ENCODE measurements around the gene ASIC3. TPM values are rescaled to one million over a fixed set of nuclear protein-coding genes. Genes with fewer than 3 reads are reported as not detected.

ASIC3 gene
- total RNA-seq, 4 donors from 2014 or later, result 2.6 to 4.3 (median 3.1) TPM

DNA sequence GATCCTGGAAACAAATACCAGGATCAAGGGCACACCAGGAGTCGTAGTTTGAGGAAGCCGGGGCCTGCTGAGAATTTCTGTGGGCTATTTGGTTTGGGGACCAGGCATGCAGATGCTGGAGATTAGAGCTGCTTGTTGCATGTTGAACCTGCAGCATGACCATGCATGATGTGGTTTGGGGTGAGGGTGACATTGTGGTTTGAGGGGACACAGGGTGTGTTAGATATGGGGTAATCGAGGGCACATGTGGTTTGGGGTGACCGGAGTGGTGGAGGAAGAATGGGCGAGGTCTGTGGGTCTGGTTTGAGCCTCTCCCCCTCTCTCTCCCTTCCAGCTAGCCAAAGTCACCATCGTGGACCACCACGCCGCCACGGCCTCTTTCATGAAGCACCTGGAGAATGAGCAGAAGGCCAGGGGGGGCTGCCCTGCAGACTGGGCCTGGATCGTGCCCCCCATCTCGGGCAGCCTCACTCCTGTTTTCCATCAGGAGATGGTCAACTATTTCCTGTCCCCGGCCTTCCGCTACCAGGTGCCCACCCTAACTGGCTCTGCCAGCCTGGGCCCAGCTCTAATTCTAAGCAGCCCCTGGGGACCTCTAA, 47.3 kb upstream of the ASIC3 start:
- no peak for DNase-seq
- in situ Hi-C loops (cut with MboI; ENCODE audit: low pct_ligation_motif_present in 1 of 4, low pct_unique_long_range_greater_than_20kb in 1 of 4, low sequenced_read_pairs in 3 of 4) (no loop called here), intact Hi-C loops (cut with DNase I; ENCODE audit: low total_unique reads) (no loop called here)
- Histone ChIP-seq H3K27ac (no peak overlapping the region), H3K4me1 (peaks cover 0 to 5% (median 2%) of the 10 kb centered on the region in 4 donors), H3K36me3 (no peaks in the 10 kb centered on the region), H3K27me3 (peaks cover 7% of the 10 kb centered on the region), H3K4me3 (no peak overlapping the region), H3K9me3 (no peaks in the 10 kb centered on the region)
- TF ChIP-seq EP300 (IDR thresholded peaks at IDR 0.05; ENCODE audit: low read depth), result no peak
- no peak for TF ChIP-seq POLR2A (IDR thresholded peaks at IDR 0.05)
- TF ChIP-seq POLR2AphosphoS5 (IDR thresholded peaks at IDR 0.05), result no peak
- TF ChIP-seq, protein P1, sequence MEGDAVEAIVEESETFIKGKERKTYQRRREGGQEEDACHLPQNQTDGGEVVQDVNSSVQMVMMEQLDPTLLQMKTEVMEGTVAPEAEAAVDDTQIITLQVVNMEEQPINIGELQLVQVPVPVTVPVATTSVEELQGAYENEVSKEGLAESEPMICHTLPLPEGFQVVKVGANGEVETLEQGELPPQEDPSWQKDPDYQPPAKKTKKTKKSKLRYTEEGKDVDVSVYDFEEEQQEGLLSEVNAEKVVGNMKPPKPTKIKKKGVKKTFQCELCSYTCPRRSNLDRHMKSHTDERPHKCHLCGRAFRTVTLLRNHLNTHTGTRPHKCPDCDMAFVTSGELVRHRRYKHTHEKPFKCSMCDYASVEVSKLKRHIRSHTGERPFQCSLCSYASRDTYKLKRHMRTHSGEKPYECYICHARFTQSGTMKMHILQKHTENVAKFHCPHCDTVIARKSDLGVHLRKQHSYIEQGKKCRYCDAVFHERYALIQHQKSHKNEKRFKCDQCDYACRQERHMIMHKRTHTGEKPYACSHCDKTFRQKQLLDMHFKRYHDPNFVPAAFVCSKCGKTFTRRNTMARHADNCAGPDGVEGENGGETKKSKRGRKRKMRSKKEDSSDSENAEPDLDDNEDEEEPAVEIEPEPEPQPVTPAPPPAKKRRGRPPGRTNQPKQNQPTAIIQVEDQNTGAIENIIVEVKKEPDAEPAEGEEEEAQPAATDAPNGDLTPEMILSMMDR (IDR thresholded peaks at IDR 0.05), result no peak
- WGBS, 2 donors (ENCODE audit: low coverage in 1 of 2), result 85% methylated on average over 13 of the region's 13 CpGs; no CpG with 5 or more reads in 1 of the 2 donors

DNA sequence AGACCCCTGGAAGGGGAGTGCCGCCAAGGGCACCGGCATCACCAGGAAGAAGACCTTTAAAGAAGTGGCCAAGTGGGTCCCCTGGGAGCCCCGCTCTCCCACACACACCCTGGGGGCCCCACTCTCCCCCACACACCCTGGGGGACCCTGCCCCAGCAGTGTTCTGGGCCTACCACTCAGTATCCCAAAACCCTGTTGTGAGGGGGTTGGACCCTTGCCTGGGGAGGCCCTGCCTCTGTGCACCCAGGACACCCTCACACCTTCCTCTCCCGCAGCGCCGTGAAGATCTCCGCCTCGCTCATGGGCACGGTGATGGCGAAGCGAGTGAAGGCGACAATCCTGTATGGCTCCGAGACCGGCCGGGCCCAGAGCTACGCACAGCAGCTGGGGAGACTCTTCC, 46.8 kb upstream of the ASIC3 start:
- H3K36me3 ChIP-seq, result no peaks in the 10 kb centered on the region
- TF ChIP-seq POLR2A (IDR thresholded peaks at IDR 0.05), result no peak
- TF ChIP-seq, protein P1 (IDR thresholded peaks at IDR 0.05), result no peak
- no peak for TF ChIP-seq POLR2AphosphoS5 (IDR thresholded peaks at IDR 0.05)
- no peak for TF ChIP-seq EP300 (IDR thresholded peaks at IDR 0.05; ENCODE audit: low read depth)
- H3K4me1 ChIP-seq, result peaks cover 0 to 5% (median 2%) of the 10 kb centered on the region in 4 donors
- DNase-seq, result no peak
- H3K27me3 ChIP-seq, result peaks cover 6% of the 10 kb centered on the region
- H3K4me3 ChIP-seq, result no peak overlapping the region
- no peak overlapping the region for H3K27ac ChIP-seq
- no peaks in the 10 kb centered on the region for H3K9me3 ChIP-seq
- 99 to 100% methylated on average over 1 to 11 of the region's 16 CpGs for WGBS, 2 donors (ENCODE audit: low coverage in 1 of 2)
- intact Hi-C loops (cut with DNase I; ENCODE audit: low total_unique reads), result no loop called here
- in situ Hi-C loops (cut with MboI; ENCODE audit: low pct_ligation_motif_present in 1 of 4, low pct_unique_long_range_greater_than_20kb in 1 of 4, low sequenced_read_pairs in 3 of 4), result no loop called here

- DNase-seq, result peak; percentile 35
- in situ Hi-C loops (cut with MboI; ENCODE audit: low pct_ligation_motif_present in 1 of 4, low pct_unique_long_range_greater_than_20kb in 1 of 4, low sequenced_read_pairs in 3 of 4) (no loop called here), intact Hi-C loops (cut with DNase I; ENCODE audit: low total_unique reads) (no loop called here)
- H3K9me3 ChIP-seq, result no peaks in the 10 kb centered on the region
- no peak for TF ChIP-seq EP300 (IDR thresholded peaks at IDR 0.05; ENCODE audit: low read depth)
- no peak for TF ChIP-seq POLR2AphosphoS5 (IDR thresholded peaks at IDR 0.05)
- no peak for TF ChIP-seq POLR2A (IDR thresholded peaks at IDR 0.05)
- TF ChIP-seq, protein P1 (IDR thresholded peaks at IDR 0.05), result no peak
- no peaks in the 10 kb centered on the region for H3K27me3 ChIP-seq
- no peak overlapping the region for H3K4me3 ChIP-seq
- H3K27ac ChIP-seq, result no peak overlapping the region
- H3K36me3 ChIP-seq, result no peaks in the 10 kb centered on the region
- H3K4me1 ChIP-seq, result peaks cover 0 to 5% (median 2%) of the 10 kb centered on the region in 4 donors
- 35 to 44% methylated on average over 6 to 11 of the region's 12 CpGs for WGBS, 2 donors (ENCODE audit: low coverage in 1 of 2)
Measured at GRCh38 chr7:151003572-151003971, 44.8 kb upstream of the ASIC3 start.

GRCh38 chr7:151005566-151005965, 42.8 kb upstream of the ASIC3 start:
- TF ChIP-seq EP300 (IDR thresholded peaks at IDR 0.05; ENCODE audit: low read depth), result no peak
- no peak for TF ChIP-seq POLR2A (IDR thresholded peaks at IDR 0.05)
- no peak for TF ChIP-seq POLR2AphosphoS5 (IDR thresholded peaks at IDR 0.05)
- TF ChIP-seq, protein P1 (IDR thresholded peaks at IDR 0.05), result no peak
- intact Hi-C loops (cut with DNase I; ENCODE audit: low total_unique reads), result no loop called here
- 90% methylated on average over 4 to 9 of the region's 9 CpGs for WGBS, 2 donors (ENCODE audit: low coverage in 1 of 2)

More at GRCh38 chr7:151005566-151005965, 42.8 kb upstream of the ASIC3 start:
- Histone ChIP-seq H3K9me3 (no peaks in the 10 kb centered on the region), H3K36me3 (no peaks in the 10 kb centered on the region), H3K4me1 (peaks cover 0 to 8% (median 2%) of the 10 kb centered on the region in 4 donors), H3K27me3 (no peaks in the 10 kb centered on the region), H3K27ac (no peak overlapping the region), H3K4me3 (no peak overlapping the region)
- in situ Hi-C loops (cut with MboI; ENCODE audit: low pct_ligation_motif_present in 1 of 4, low pct_unique_long_range_greater_than_20kb in 1 of 4, low sequenced_read_pairs in 3 of 4), result no loop called here
- no peak for DNase-seq

Data from transverse colon (tissue), 4 donors.